HEK293 (cell line): ENCODE data around the gene TSPEAR.

Source experiments
- CTCF ChIA-PET: fragments of 350-600 bp; formaldehyde crosslinking; extraction: SDS; loops from one replicate; lab custom pipeline; 2021; ENCODE audit warnings: antibody characterized with exemption; lab: Yijun Ruan, JAX
- POLR2A ChIA-PET: fragments of 300-600 bp; formaldehyde crosslinking; extraction: SDS; loops from one replicate; lab custom pipeline; 2020; ENCODE audit warnings: antibody characterized with exemption, inconsistent platforms; lab: Yijun Ruan, JAX
- H3K27ac ChIP-seq: fragments of 200-500 bp; sonication (Bioruptor generic); 2 replicates; pipeline ENCODE4 v1.5.1; 2014; ENCODE audit warnings: low read depth, low read length, control low read depth, inconsistent platforms; ENCODE audit errors: extremely low read depth
- H3K36me3 ChIP-seq, 2 experiments: fragments of 200-500 bp in 1 of 2; sonication (Bioruptor generic) in 1 of 2; 1 replicate in 1 of 2; 2 replicates in 1 of 2; pipeline ENCODE4 v1.5.1; 2014 to 2017; ENCODE audit warnings: inconsistent platforms in 2 of 2, low read length in 2 of 2; ENCODE audit not compliant: control insufficient read depth in 2 of 2, insufficient read depth in 1 of 2
- H3K4me1 ChIP-seq: fragments of 200-500 bp; sonication (Bioruptor generic); 2 replicates; pipeline ENCODE4 v1.5.1; 2014; ENCODE audit warnings: mild to moderate bottlenecking, low read length, inconsistent platforms; ENCODE audit not compliant: control insufficient read depth, insufficient read depth
- H3K4me3 ChIP-seq: 2 replicates; pipeline ENCODE4 v1.5.1; 2011; ENCODE audit warnings: low read depth, mild to moderate bottlenecking, control low read depth, low read length, moderate library complexity
- H3K9me3 ChIP-seq: fragments of 200-500 bp; sonication (Bioruptor generic); 2 replicates; pipeline ENCODE4 v1.5.1; 2014; ENCODE audit warnings: low read depth, low read length, inconsistent platforms; ENCODE audit not compliant: control insufficient read depth, insufficient read depth
- GLI2 ChIP-seq: fragments of 450-650 bp; formaldehyde crosslinking; IDR thresholded peaks from 2 replicates; pipeline ENCODE4; 2017; ENCODE audit warnings: missing biosample characterization, missing genetic modification characterization, low read depth, borderline replicate concordance
- HOXA7 ChIP-seq: sonication (generic); formaldehyde crosslinking; IDR thresholded peaks from 2 replicates; pipeline ENCODE4 v1.8.1; 2022; ENCODE audit warnings: missing genetic modification reagents, borderline replicate concordance
- HOXD13 ChIP-seq: sonication (generic); formaldehyde crosslinking; IDR thresholded peaks from 2 replicates; pipeline ENCODE4 v1.8.0; 2022; ENCODE audit warnings: missing genetic modification reagents, borderline replicate concordance
- MZF1 ChIP-seq: fragments of 450-650 bp; formaldehyde crosslinking; IDR thresholded peaks from 2 replicates; pipeline ENCODE4 v1.5.1; 2017; ENCODE audit warnings: missing biosample characterization, missing genetic modification characterization, borderline replicate concordance
- PRDM10 ChIP-seq: fragments of 450-650 bp; formaldehyde crosslinking; IDR thresholded peaks from 2 replicates; pipeline ENCODE4 v1.5.1; 2016; ENCODE audit warnings: missing biosample characterization, missing genetic modification characterization
- SCRT2 ChIP-seq: fragments of 450-650 bp; formaldehyde crosslinking; IDR thresholded peaks from 2 replicates; pipeline ENCODE4 v1.5.1; 2016; ENCODE audit warnings: missing biosample characterization, missing genetic modification characterization
- YY1 ChIP-seq: fragments of 450-650 bp; formaldehyde crosslinking; IDR thresholded peaks from 2 replicates; pipeline ENCODE4 v1.5.1; 2018; ENCODE audit warnings: missing biosample characterization, missing genetic modification characterization
- ZBTB11 ChIP-seq: fragments of 450-650 bp; formaldehyde crosslinking; conservative IDR thresholded peaks from 2 replicates; pipeline ENCODE4 v1.5.1; 2016; ENCODE audit warnings: low read depth, missing biosample characterization, missing genetic modification characterization
- ZBTB17 ChIP-seq: fragments of 450-650 bp; formaldehyde crosslinking; IDR thresholded peaks from 2 replicates; pipeline ENCODE4 v1.5.1; 2016; ENCODE audit warnings: missing biosample characterization, missing genetic modification characterization
- ZBTB21 ChIP-seq: fragments of 450-650 bp; formaldehyde crosslinking; IDR thresholded peaks from 2 replicates; pipeline ENCODE4 v1.5.1; 2017; ENCODE audit warnings: missing biosample characterization, missing genetic modification characterization
- ZFP37 ChIP-seq: fragments of 450-650 bp; formaldehyde crosslinking; IDR thresholded peaks from 2 replicates; pipeline ENCODE4 v1.5.1; 2016; ENCODE audit warnings: missing biosample characterization, missing genetic modification characterization
- ZNF394 ChIP-seq: fragments of 450-650 bp; formaldehyde crosslinking; IDR thresholded peaks from 2 replicates; pipeline ENCODE4 v1.5.1; 2016; ENCODE audit warnings: missing biosample characterization, missing genetic modification characterization, mild to moderate bottlenecking, moderate library complexity, borderline replicate concordance
- ZNF426 ChIP-seq: fragments of 450-650 bp; formaldehyde crosslinking; IDR thresholded peaks from 2 replicates; pipeline ENCODE4 v1.5.1; 2017; ENCODE audit warnings: missing biosample characterization, missing genetic modification characterization, mild to moderate bottlenecking, inconsistent platforms, moderate library complexity
- ZNF558 ChIP-seq: fragments of 450-650 bp; formaldehyde crosslinking; IDR thresholded peaks from 2 replicates; pipeline ENCODE4 v1.5.1; 2016; ENCODE audit warnings: missing biosample characterization, missing genetic modification characterization
- ZNF585B ChIP-seq: fragments of 450-650 bp; formaldehyde crosslinking; IDR thresholded peaks from 2 replicates; pipeline ENCODE4 v1.5.1; 2016; ENCODE audit warnings: missing biosample characterization, missing genetic modification characterization
- ZNF629 ChIP-seq: fragments of 450-650 bp; formaldehyde crosslinking; IDR thresholded peaks from 2 replicates; pipeline ENCODE4 v1.5.1; 2017; ENCODE audit warnings: missing biosample characterization, missing genetic modification characterization
- ZNF792 ChIP-seq: fragments of 450-650 bp; formaldehyde crosslinking; IDR thresholded peaks from 2 replicates; pipeline ENCODE4 v1.5.1; 2016; ENCODE audit warnings: missing biosample characterization, missing genetic modification characterization
- ZSCAN16 ChIP-seq: fragments of 450-650 bp; formaldehyde crosslinking; IDR thresholded peaks from 2 replicates; pipeline ENCODE4 v1.5.1; 2016; ENCODE audit warnings: missing biosample characterization, missing genetic modification characterization
- ZSCAN30 ChIP-seq: fragments of 450-650 bp; IDR thresholded peaks from 2 replicates; pipeline ENCODE4 v1.5.1; 2018; ENCODE audit warnings: missing biosample characterization, mild to moderate bottlenecking, missing genetic modification characterization, moderate library complexity
- TF ChIP-seq, protein P1 (sequence below): fragments of 450-650 bp; formaldehyde crosslinking; IDR thresholded peaks from 2 replicates; pipeline ENCODE4 v1.5.1; 2016; ENCODE audit warnings: missing biosample characterization, missing genetic modification characterization
- TF ChIP-seq, protein P2 (sequence below): fragments of 450-650 bp; formaldehyde crosslinking; IDR thresholded peaks from 2 replicates; pipeline ENCODE4 v1.5.1; 2016; ENCODE audit warnings: missing biosample characterization, missing genetic modification characterization

The TSPEAR gene

DNA sequence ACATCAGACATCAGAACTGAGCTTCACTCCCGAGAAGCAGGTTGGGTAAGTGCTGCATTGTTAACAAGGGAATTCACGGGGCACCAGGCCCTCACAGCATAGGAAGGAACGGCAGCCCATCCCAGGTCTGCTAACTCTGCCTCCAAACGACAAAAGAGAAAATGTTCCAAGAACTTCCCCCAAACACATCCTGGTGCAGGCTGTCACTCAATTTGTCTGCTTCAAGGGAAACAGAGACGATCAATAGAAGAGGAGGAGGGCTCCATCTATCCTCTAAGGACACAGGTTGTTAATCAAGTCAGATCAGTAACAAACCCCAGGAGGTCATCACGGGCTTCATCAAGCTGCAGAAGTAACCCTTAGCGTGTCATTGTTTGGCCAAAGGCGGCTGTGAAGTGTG is 3.5 kb upstream of the TSPEAR start:
- CTCF ChIA-PET, result no interaction called here
- no peak overlapping the region for H3K27ac ChIP-seq
- no peaks in the 10 kb centered on the region for H3K9me3 ChIP-seq
- no peak overlapping the region for H3K4me3 ChIP-seq
- no peaks in the 10 kb centered on the region for H3K4me1 ChIP-seq
- H3K36me3 ChIP-seq, result no peaks in the 10 kb centered on the region
- POLR2A ChIA-PET, result no interaction called here
- TF ChIP-seq ZBTB21 (tag by site-specific recombination) (no peak), ZNF426 (tag by site-specific recombination) (no peak), HOXA7 (CRISPR knock-in tag) (no peak), ZFP37 (tag by site-specific recombination) (no peak)
- TF ChIP-seq, protein P1, sequence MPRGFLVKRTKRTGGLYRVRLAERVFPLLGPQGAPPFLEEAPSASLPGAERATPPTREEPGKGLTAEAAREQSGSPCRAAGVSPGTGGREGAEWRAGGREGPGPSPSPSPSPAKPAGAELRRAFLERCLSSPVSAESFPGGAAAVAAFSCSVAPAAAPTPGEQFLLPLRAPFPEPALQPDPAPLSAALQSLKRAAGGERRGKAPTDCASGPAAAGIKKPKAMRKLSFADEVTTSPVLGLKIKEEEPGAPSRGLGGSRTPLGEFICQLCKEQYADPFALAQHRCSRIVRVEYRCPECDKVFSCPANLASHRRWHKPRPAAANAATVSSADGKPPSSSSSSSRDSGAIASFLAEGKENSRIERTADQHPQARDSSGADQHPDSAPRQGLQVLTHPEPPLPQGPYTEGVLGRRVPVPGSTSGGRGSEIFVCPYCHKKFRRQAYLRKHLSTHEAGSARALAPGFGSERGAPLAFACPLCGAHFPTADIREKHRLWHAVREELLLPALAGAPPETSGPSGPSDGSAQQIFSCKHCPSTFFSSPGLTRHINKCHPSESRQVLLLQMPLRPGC, result no peak
- TF ChIP-seq, protein P2, sequence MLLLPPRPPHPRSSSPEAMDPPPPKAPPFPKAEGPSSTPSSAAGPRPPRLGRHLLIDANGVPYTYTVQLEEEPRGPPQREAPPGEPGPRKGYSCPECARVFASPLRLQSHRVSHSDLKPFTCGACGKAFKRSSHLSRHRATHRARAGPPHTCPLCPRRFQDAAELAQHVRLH (tag by site-specific recombination), result no peak

DNA sequence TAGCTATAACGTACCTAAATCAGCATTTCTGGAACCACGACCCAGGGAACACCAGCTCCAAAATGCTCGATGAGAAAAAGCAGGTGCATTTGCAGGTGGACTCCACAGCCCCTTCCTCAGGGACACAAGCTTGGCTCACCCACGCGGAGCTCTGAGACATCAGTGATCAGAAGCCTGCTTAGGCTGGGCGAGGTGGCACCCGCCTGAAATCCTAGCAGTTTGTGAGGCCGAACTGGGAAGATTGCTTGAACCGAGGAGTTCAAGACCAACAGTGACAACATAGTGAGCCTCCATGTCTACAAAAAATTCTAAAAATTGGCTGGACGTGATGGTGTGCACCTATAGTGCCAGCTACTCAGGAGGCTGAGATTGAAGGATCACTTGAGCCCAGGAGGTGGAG is 2.5 kb upstream of the TSPEAR start:
- Histone ChIP-seq H3K36me3 (no peaks in the 10 kb centered on the region), H3K27ac (no peak overlapping the region), H3K4me3 (no peak overlapping the region), H3K4me1 (peaks cover 6% of the 10 kb centered on the region; the same call in 1 of the 2 replicates), H3K9me3 (no peaks in the 10 kb centered on the region)
- TF ChIP-seq GLI2, result no peak
- TF ChIP-seq ZBTB17, result no peak
- no peak for TF ChIP-seq PRDM10 (tag by site-specific recombination)
- TF ChIP-seq SCRT2 (tag by site-specific recombination), result no peak
- no peak for TF ChIP-seq HOXD13
- no peak for TF ChIP-seq YY1 (tag by site-specific recombination)
- TF ChIP-seq ZNF792, result no peak
- no peak for TF ChIP-seq ZNF558 (tag by site-specific recombination)
- TF ChIP-seq MZF1 (tag by site-specific recombination), result no peak
- TF ChIP-seq ZNF585B (tag by site-specific recombination), result no peak
- no peak for TF ChIP-seq ZSCAN16 (tag by site-specific recombination)
- no peak for TF ChIP-seq ZNF629 (tag by site-specific recombination)
- no peak for TF ChIP-seq ZBTB11 (tag by site-specific recombination)
- no peak for TF ChIP-seq ZSCAN30
- TF ChIP-seq ZNF394, result no peak
- ChIA-PET POLR2A (no interaction called here), CTCF (interaction anchor here (0.6 to 0.9 kb wide), 2 partner anchors 9 to 17 kb away, joined by 3 read pairs; partner anchors contain the start of gene KRTAP10-12)
